HepG2 (cell line): ENCODE measurements around the gene HSCB. TPM values are rescaled to one million over a fixed set of nuclear protein-coding genes. Genes with fewer than 3 reads are reported as not detected.

Experiments
- CHD4 ChIP-seq: fragments of 200-600 bp; sonication (generic); IDR thresholded peaks from 2 replicates; pipeline ENCODE4 v1.7.0; 2017; ENCODE audit warnings: mild to moderate bottlenecking, low read length, borderline replicate concordance
- KLF12 ChIP-seq: sonication (generic); formaldehyde crosslinking; IDR thresholded peaks from 2 replicates; pipeline ENCODE4 v1.4.0; 2020; ENCODE audit warnings: missing genetic modification reagents, borderline replicate concordance
- KLF16 ChIP-seq, 2 experiments: sonication (generic) in 1 of 2; formaldehyde crosslinking in 1 of 2; IDR thresholded peaks; 2 replicates each; pipeline versions ENCODE4 v1.6.1 to v1.8.0; 2016 to 2023; ENCODE audit warnings: missing genetic modification reagents in 2 of 2, missing compliant biosample characterization in 1 of 2
- PHF20 ChIP-seq: sonication (generic); formaldehyde crosslinking; IDR thresholded peaks from 2 replicates; pipeline ENCODE4 v1.5.0; 2020; ENCODE audit warnings: mild to moderate bottlenecking, missing genetic modification reagents
- PRDM10 ChIP-seq: sonication (generic); formaldehyde crosslinking; IDR thresholded peaks from 2 replicates; pipeline ENCODE4 v1.4.0; 2020; ENCODE audit warnings: low read depth, missing genetic modification reagents
- SAP130 ChIP-seq: IDR thresholded peaks from 2 replicates; pipeline ENCODE4 v1.6.1; 2016; ENCODE audit warnings: low read depth
- YY1 ChIP-seq: IDR thresholded peaks from 2 replicates; pipeline ENCODE4 v1.6.1; 2011; ENCODE audit warnings: low read length, low read depth, moderate library complexity, mild to moderate bottlenecking; ENCODE audit not compliant: insufficient read depth, insufficient replicate concordance
- ZBTB26 ChIP-seq: IDR thresholded peaks from 2 replicates; pipeline ENCODE4 v1.6.1; 2016; ENCODE audit warnings: missing compliant biosample characterization, missing genetic modification reagents, borderline replicate concordance
- ZNF18 ChIP-seq: sonication (generic); formaldehyde crosslinking; IDR thresholded peaks from 2 replicates; pipeline ENCODE4 v1.8.0; 2022; ENCODE audit warnings: mild to moderate bottlenecking, missing genetic modification reagents; ENCODE audit not compliant: insufficient replicate concordance
- ZNF318 ChIP-seq: sonication (generic); formaldehyde crosslinking; IDR thresholded peaks from 2 replicates; pipeline ENCODE4 v1.4.0; 2020; ENCODE audit warnings: mild to moderate bottlenecking, missing genetic modification reagents
- ZNF441 ChIP-seq: sonication (generic); formaldehyde crosslinking; IDR thresholded peaks from 2 replicates; pipeline ENCODE4 v1.7.0; 2021; ENCODE audit warnings: missing genetic modification reagents, borderline replicate concordance
- ZNF619 ChIP-seq: sonication (generic); formaldehyde crosslinking; IDR thresholded peaks from 2 replicates; pipeline ENCODE4 v1.4.0; 2020; ENCODE audit warnings: mild to moderate bottlenecking, missing genetic modification reagents
- polyA plus RNA-seq, 8 experiments: library from polyadenylated mRNA; depleted of rRNA in 3 of 8; stranded (reverse) in 7 of 8; unstranded in 1 of 8; fragments of >200 nt; fragmentation: Illumina TruSeq in 4 of 8; extraction: Trizol in 4 of 8; gene quantifications; 2 replicates each; pipeline versions ENCODE4 v1.2.1 to v1.2.3, GENCODE V29; 2011 to 2016; ENCODE audit warnings: low read depth in 4 of 8, missing spikeins in 1 of 8, mixed read lengths in 1 of 8; ENCODE audit not compliant: insufficient read depth in 1 of 8
- total RNA-seq, 5 experiments: library from RNA; depleted of rRNA; stranded (reverse); fragments of >200 nt; fragmentation: Illumina TruSeq; extraction: Trizol; gene quantifications; 2 replicates each; pipeline ENCODE4 v1.2.3, GENCODE V29; 2016; ENCODE audit warnings: low read depth in 1 of 5

Gene HSCB
- total and polyA plus RNA-seq, 2 of the 13 experiments (the other 11 are each of a cell fraction or from before 2014, with no cell fraction given): 15.4 to 20.9 TPM

- peak; percentile 86 for TF ChIP-seq SAP130 (CRISPR knock-in tag)
- 0 out of 2 replicates have a peak, but pooled peaks have one; percentile 10 for TF ChIP-seq ZNF318 (CRISPR knock-in tag)
- TF ChIP-seq KLF12 (CRISPR knock-in tag): no peak
- TF ChIP-seq ZNF441 (CRISPR knock-in tag): peak; percentile 91; the same call in 1 of the 2 replicates
- TF ChIP-seq ZBTB26 (CRISPR knock-in tag): no peak
- peak; percentile 44 for TF ChIP-seq YY1
- peak; percentile 78 for TF ChIP-seq ZNF619 (CRISPR knock-in tag)
- TF ChIP-seq KLF16 (CRISPR knock-in tag; IDR thresholded peaks at IDR 0.05): peak in 1 of 2 experiments; percentile 74; a peak in 2 of 4 replicates
- peak; percentile 50; the same call in 1 of the 2 replicates for TF ChIP-seq PHF20
- peak; percentile 57 for TF ChIP-seq ZNF18 (CRISPR knock-in tag)
- TF ChIP-seq CHD4: no peak
- no peak for TF ChIP-seq PRDM10
These were observed at the start of gene HSCB, which contains the start of gene CHEK2 (continued) for GRCh38 chr22:28741785-28742561.
